ENCODE data around the gene GRAMD2A.
A peak's percentile ranks its signal among the peaks of the same experiment; 100 is the strongest.

The GRAMD2A gene

DNA sequence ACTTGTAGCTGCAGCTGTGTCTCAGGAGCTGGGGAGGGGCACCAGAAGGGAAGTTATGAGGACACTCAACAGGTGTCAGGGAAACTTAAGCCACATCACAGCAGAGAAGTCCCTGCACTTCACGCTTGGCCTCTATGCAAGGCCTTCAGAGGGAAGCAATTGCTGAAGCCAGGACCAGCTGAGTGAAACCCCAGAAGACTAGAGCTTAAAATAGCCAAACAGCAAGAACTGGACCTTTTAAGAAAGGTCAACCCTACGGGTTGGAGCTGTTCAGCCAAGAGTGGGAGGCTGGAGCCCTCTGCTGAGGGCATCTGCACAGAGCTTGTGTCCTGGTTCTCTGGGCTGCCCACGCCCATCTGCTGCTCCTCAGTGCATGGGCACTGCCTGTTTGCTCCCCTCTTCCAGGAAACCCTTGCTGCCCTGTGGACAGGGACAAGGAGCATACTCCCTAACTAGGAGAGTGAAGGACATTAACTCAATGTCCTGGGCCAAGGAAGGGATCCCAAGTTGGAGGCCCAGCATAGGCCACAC lies 3.9 kb upstream of the GRAMD2A start:
- Histone ChIP-seq H3K27me3 (ENCODE audit: control insufficient read depth, insufficient read depth, low read length) (no peaks in the 10 kb centered on the region; the same call in 1 of the 2 replicates), H3K9me3 (ENCODE audit: control insufficient read depth, insufficient read depth, low read length) (no peaks in the 10 kb centered on the region), H3K36me3 (ENCODE audit: control insufficient read depth, insufficient read depth, low read length) (peaks cover 69% of the 10 kb centered on the region), H3K4me1 (ENCODE audit: control insufficient read depth, insufficient read depth, low read length) (no peaks in the 10 kb centered on the region), H3K4me3 (ENCODE audit: low read length) (no peak overlapping the region), H3K27ac (ENCODE audit: low read length) (no peak overlapping the region)
- no CpG with 5 or more reads among the region's 3 CpGs for WGBS (ENCODE audit: insufficient coverage, insufficient read length)
- no peak for DNase-seq (ENCODE audit: low read depth, low spot score)

DNA sequence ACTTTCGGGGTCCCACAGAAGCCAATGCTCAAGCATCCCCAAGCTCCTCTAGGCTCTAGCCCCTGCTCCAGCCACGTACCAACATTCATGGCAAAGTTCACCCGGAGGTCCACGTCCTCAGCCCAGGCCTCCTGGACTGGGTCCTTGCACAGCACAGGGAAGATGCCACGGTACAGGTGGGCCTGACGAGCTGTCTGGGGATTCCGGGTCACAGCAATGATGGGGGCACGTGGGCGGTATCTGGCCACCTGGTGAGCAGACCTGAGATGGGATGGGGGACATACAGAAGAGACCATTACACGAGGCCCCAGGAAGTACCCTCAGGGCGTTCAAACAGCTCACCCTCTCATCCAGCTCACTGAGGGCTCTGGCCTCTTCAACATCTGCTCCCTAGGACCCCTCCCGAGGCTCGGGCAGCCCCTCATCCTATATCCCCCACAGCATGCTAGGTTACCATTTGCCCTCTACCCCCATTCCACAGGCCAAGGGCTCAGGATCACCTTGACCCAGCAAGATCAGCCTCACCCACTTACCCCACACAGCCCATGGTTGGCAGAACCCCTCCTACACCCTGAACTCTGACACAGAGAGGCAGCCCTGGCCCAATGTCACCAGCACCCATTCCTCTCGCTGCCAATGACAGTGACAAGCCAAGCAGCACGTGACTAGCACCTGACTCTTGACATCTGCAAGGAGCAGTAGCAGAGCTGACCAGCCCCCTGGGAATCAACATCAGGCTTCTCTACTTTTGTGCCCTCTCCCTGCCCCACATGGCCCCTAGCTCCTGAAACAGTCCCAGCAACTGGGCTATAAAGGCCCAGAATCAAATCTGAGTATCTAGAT lies 3.0 kb upstream of the GRAMD2A start:
- H3K9me3 ChIP-seq (ENCODE audit: control insufficient read depth, insufficient read depth, low read length) = no peaks in the 10 kb centered on the region
- H3K4me1 ChIP-seq (ENCODE audit: control insufficient read depth, insufficient read depth, low read length) = no peaks in the 10 kb centered on the region
- H3K4me3 ChIP-seq (ENCODE audit: low read length) = no peak overlapping the region
- no peak for DNase-seq (ENCODE audit: low read depth, low spot score)
- H3K27me3 ChIP-seq (ENCODE audit: control insufficient read depth, insufficient read depth, low read length) = no peaks in the 10 kb centered on the region; the same call in 1 of the 2 replicates
- WGBS (ENCODE audit: insufficient coverage, insufficient read length) = no CpG with 5 or more reads among the region's 15 CpGs
- no peak overlapping the region for H3K27ac ChIP-seq (ENCODE audit: low read length)
- peaks cover 61% of the 10 kb centered on the region for H3K36me3 ChIP-seq (ENCODE audit: control insufficient read depth, insufficient read depth, low read length)

DNA sequence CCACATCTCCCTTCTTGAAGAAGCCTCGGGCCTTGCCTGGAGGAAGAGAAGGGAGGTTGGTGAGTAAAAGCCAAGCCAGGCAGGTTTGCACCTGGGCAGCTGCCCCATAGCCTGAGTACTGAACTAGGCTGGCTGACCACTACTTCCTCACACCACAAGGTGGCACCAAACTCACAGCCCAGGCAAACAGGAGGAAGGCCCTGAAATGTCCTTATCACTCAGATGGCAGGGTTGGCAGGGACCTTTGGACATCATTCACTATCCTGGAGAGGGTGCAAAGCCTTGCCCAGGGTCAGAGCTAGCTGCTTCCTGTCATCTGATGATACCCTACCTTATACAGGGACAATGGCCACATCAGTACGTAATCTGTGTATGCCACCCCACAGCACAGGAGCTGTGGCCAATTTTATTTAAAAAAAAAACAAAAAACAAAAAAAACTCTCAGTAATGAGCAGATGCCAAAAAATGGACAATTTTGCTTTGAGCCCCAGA lies 2.2 kb upstream of the GRAMD2A start:
- no peaks in the 10 kb centered on the region; the same call in 1 of the 2 replicates for H3K27me3 ChIP-seq (ENCODE audit: control insufficient read depth, insufficient read depth, low read length)
- H3K27ac ChIP-seq (ENCODE audit: low read length) = no peak overlapping the region
- H3K9me3 ChIP-seq (ENCODE audit: control insufficient read depth, insufficient read depth, low read length) = no peaks in the 10 kb centered on the region
- H3K4me1 ChIP-seq (ENCODE audit: control insufficient read depth, insufficient read depth, low read length) = no peaks in the 10 kb centered on the region
- no CpG with 5 or more reads among the region's 2 CpGs for WGBS (ENCODE audit: insufficient coverage, insufficient read length)
- DNase-seq (ENCODE audit: low read depth, low spot score) = no peak
- H3K36me3 ChIP-seq (ENCODE audit: control insufficient read depth, insufficient read depth, low read length) = peaks cover 57% of the 10 kb centered on the region
- no peak overlapping the region for H3K4me3 ChIP-seq (ENCODE audit: low read length)

DNA sequence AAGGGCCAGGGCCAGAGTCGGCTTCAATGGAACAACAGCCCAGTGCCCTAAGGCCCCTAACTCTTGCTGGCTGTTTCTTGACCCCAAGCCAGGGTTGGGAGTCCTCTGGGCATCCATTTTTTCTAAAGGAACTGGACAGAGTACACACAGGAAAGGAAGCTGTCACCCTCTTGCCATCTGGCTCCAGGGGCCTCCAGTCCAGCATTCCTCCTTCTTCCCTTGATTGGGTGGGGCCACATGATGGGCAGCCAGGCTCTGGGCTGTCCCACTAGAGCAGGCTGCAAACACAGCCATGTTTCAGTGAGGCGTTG lies 1.6 kb upstream of the GRAMD2A start:
- no peak overlapping the region for H3K27ac ChIP-seq (ENCODE audit: low read length)
- no peaks in the 10 kb centered on the region for H3K4me1 ChIP-seq (ENCODE audit: control insufficient read depth, insufficient read depth, low read length)
- DNase-seq (ENCODE audit: low read depth, low spot score) = no peak
- no peak overlapping the region for H3K4me3 ChIP-seq (ENCODE audit: low read length)
- WGBS (ENCODE audit: insufficient coverage, insufficient read length) = no CpG with 5 or more reads among the region's 2 CpGs
- H3K27me3 ChIP-seq (ENCODE audit: control insufficient read depth, insufficient read depth, low read length) = no peaks in the 10 kb centered on the region; the same call in 1 of the 2 replicates
- H3K9me3 ChIP-seq (ENCODE audit: control insufficient read depth, insufficient read depth, low read length) = no peaks in the 10 kb centered on the region
- H3K36me3 ChIP-seq (ENCODE audit: control insufficient read depth, insufficient read depth, low read length) = peaks cover 52% of the 10 kb centered on the region

DNA sequence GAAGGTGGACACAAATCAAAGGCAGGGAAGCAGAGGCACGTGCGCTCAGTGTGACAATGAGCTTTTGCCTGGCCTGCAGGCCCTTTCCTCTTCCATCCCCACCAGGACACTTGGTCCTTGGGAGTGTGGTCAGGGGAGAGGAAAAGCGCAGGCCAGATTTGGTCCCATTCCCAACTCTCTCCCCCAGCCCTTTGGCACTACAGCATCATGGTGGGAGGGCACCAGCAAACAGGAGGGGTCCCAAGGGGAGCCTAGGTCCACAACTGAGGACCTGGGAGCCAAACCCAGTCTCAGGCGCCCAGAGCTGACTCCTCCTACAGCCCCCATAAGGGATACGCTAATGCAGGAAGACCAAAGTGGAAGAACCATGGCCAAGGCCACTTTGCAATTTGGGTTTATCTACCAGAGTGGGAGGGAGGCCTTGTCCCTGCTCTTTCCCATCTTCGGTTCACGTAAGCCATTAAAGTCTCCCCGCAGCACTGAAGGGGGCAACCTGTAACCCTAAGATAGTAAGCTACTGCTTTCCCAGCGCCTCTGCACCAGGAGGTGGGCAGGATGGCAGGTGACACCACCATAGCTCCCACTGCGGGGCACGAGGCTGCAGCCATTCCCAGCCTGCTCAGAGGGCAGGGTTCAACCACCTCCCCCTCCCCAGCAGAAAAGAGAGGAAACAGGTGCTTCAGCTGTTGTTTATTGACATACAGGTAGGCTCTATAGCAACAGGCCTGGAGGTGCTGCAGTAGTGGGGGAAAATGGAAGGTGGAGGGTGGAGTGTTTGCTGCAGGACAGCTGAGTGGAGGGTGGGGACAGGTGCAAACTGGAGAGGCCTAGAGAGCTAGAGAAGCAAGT lies 993 bp upstream of the GRAMD2A start:
- Histone ChIP-seq H3K9me3 (ENCODE audit: control insufficient read depth, insufficient read depth, low read length) (no peaks in the 10 kb centered on the region), H3K4me1 (ENCODE audit: control insufficient read depth, insufficient read depth, low read length) (no peaks in the 10 kb centered on the region), H3K27ac (ENCODE audit: low read length) (no peak overlapping the region), H3K36me3 (ENCODE audit: control insufficient read depth, insufficient read depth, low read length) (peaks cover 47% of the 10 kb centered on the region), H3K4me3 (ENCODE audit: low read length) (no peak overlapping the region), H3K27me3 (ENCODE audit: control insufficient read depth, insufficient read depth, low read length) (no peaks in the 10 kb centered on the region; the same call in 1 of the 2 replicates)
- WGBS (ENCODE audit: insufficient coverage, insufficient read length) = no CpG with 5 or more reads among the region's 11 CpGs
- DNase-seq (ENCODE audit: low read depth, low spot score) = no peak

DNA sequence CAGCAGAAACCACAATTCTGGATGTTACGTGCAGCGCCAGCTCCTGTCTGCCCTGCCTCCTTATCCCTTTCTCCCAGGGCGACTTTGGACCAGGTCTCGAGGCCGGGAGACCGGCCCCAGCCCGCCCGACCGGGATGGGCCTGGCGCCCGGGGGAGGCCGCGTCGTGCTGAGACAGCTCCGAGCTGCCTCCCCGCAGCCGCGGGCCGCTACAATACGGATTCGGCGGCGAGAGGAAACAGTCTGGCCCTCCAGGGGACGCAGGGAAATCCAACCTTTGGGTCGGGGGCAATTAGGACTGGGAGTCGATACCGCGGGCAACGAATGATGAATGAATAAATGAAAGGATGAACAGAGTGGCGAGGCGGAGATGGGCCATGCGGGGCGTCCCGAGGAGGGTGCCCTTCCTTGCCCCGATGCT lies 537 bp downstream of the GRAMD2A start:
- no peaks in the 10 kb centered on the region for H3K9me3 ChIP-seq (ENCODE audit: control insufficient read depth, insufficient read depth, low read length)
- no peak overlapping the region for H3K27ac ChIP-seq (ENCODE audit: low read length)
- peaks cover 32% of the 10 kb centered on the region for H3K36me3 ChIP-seq (ENCODE audit: control insufficient read depth, insufficient read depth, low read length)
- H3K4me3 ChIP-seq (ENCODE audit: low read length) = peak overlapping the region; percentile 28; the same call in 1 of the 2 replicates
- no peak for DNase-seq (ENCODE audit: low read depth, low spot score)
- no peaks in the 10 kb centered on the region; the same call in 1 of the 2 replicates for H3K27me3 ChIP-seq (ENCODE audit: control insufficient read depth, insufficient read depth, low read length)
- H3K4me1 ChIP-seq (ENCODE audit: control insufficient read depth, insufficient read depth, low read length) = no peaks in the 10 kb centered on the region
- WGBS (ENCODE audit: insufficient coverage, insufficient read length) = no CpG with 5 or more reads among the region's 35 CpGs

DNA sequence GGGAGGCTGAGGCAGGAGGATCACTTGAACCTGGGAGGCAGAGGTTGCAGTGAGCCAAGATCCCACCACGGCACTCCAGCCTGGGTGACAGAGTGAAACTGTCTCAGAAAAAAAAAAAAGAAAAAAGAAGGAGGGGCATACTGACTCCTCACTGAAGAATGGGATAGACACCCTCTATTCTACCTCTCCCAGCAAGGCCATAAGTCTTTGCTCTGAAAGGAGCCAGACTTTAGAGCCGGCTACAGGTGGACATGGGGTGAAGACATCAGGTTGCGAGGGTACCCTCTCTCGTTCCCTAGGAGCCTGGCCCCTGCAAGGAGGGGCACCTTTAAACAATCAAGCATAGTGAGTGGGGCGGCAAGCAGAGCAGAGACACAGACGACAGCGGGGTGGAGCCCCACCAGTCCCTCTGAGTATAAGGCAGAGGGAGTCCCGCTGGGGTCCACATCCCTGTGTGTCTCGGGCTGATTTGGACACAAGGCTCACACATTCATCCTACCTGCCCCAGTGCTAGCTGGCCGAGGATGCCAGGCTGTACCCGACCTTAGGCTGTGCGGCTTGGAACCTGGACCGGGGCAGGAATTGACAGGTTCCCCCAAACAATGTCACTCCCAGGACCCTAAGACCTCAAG lies 1.1 kb downstream of the GRAMD2A start:
- Histone ChIP-seq H3K27me3 (ENCODE audit: control insufficient read depth, insufficient read depth, low read length) (no peaks in the 10 kb centered on the region; the same call in 1 of the 2 replicates), H3K27ac (ENCODE audit: low read length) (no peak overlapping the region), H3K36me3 (ENCODE audit: control insufficient read depth, insufficient read depth, low read length) (peaks cover 28% of the 10 kb centered on the region), H3K4me3 (ENCODE audit: low read length) (peak overlapping the region; percentile 28; the same call in 1 of the 2 replicates), H3K4me1 (ENCODE audit: control insufficient read depth, insufficient read depth, low read length) (no peaks in the 10 kb centered on the region), H3K9me3 (ENCODE audit: control insufficient read depth, insufficient read depth, low read length) (no peaks in the 10 kb centered on the region)
- no CpG with 5 or more reads among the region's 13 CpGs for WGBS (ENCODE audit: insufficient coverage, insufficient read length)
- DNase-seq (ENCODE audit: low read depth, low spot score) = no peak

DNA sequence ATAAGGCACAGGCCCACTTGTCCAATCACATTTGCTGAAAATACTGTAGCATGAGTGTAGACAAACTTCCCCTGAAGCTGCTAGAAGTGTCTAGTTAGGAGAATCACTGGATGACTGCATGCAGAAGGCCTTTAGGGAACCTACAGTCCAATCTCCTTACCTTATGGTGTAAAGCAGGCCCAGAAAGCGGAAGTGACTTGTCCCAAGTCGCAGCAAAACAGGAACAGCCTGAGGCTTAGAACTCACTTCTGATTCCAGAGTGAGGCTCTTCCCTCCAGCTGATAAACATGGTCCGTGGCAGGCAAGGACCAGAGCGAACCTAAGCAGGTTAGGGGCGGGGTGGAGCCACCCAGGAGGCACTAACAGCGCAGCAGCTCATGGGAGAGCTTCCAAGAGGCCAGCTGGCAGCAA lies 2.5 kb downstream of the GRAMD2A start:
- no peak for DNase-seq (ENCODE audit: low read depth, low spot score)
- Histone ChIP-seq H3K36me3 (ENCODE audit: control insufficient read depth, insufficient read depth, low read length) (peaks cover 14% of the 10 kb centered on the region), H3K9me3 (ENCODE audit: control insufficient read depth, insufficient read depth, low read length) (no peaks in the 10 kb centered on the region), H3K4me1 (ENCODE audit: control insufficient read depth, insufficient read depth, low read length) (no peaks in the 10 kb centered on the region), H3K4me3 (ENCODE audit: low read length) (no peak overlapping the region), H3K27ac (ENCODE audit: low read length) (no peak overlapping the region), H3K27me3 (ENCODE audit: control insufficient read depth, insufficient read depth, low read length) (no peaks in the 10 kb centered on the region; the same call in 1 of the 2 replicates)
- no CpG with 5 or more reads among the region's 6 CpGs for WGBS (ENCODE audit: insufficient coverage, insufficient read length)

DNA sequence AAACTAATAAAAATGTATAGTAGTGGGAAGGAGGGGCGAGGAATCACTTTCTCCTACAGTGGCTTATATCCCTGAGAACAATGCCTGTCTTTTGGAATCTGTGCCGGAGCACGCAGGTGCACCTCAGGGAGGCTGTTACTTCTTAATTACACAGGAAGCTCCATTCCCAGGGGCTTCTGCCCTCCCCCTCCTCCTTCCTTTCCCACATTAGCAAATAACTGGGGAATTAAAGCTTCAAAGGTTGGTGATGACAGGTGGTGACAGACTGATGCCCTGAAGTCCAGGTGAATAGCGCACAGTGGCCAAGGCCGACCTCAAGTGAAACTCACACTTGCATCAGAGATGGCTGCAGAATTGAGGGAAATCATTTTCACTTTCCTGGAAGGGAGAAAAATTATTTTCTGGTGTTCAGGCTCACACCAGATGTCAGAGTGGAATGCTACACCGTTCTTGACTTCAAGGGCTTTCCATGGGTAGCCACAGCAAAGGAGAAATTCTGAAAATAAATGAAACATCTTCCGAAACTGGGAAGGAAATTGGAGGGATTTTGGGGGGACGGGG lies 3.7 kb downstream of the GRAMD2A start:
- Histone ChIP-seq H3K36me3 (ENCODE audit: control insufficient read depth, insufficient read depth, low read length) (peaks cover 3% of the 10 kb centered on the region; the same call in 1 of the 2 replicates), H3K4me1 (ENCODE audit: control insufficient read depth, insufficient read depth, low read length) (no peaks in the 10 kb centered on the region), H3K4me3 (ENCODE audit: low read length) (no peak overlapping the region), H3K27ac (ENCODE audit: low read length) (no peak overlapping the region), H3K27me3 (ENCODE audit: control insufficient read depth, insufficient read depth, low read length) (no peaks in the 10 kb centered on the region; the same call in 1 of the 2 replicates), H3K9me3 (ENCODE audit: control insufficient read depth, insufficient read depth, low read length) (no peaks in the 10 kb centered on the region)
- DNase-seq (ENCODE audit: low read depth, low spot score) = no peak
- WGBS (ENCODE audit: insufficient coverage, insufficient read length) = no CpG with 5 or more reads among the region's 8 CpGs
